Hepatocyte (in vitro differentiated cells): ENCODE results near the gene ASF1B.

Experiments
- CTCF ChIP-seq: fragments of 200-600 bp; sonication (generic); IDR thresholded peaks from 2 replicates; pipeline ENCODE4 v1.5.1; 2016; ENCODE audit warnings: antibody characterized with exemption, mild to moderate bottlenecking; ENCODE audit not compliant: poor library complexity
- EZH2phosphoT487 ChIP-seq: fragments of 200-600 bp; sonication (generic); IDR thresholded peaks from one replicate; pipeline ENCODE4 v1.6.1; 2018; ENCODE audit warnings: antibody characterized with exemption, mild to moderate bottlenecking, low read depth, moderate library complexity; ENCODE audit not compliant: unreplicated experiment, severe bottlenecking

- TF ChIP-seq CTCF, result no peak
- no peak for TF ChIP-seq EZH2phosphoT487
These were observed 38.7 kb downstream of the ASF1B start for GRCh38 chr19:14097532-14098151.
